ENCODE data around the gene BOD1L1. TPM values are rescaled to one million over a fixed set of nuclear protein-coding genes. Genes with fewer than 3 reads are reported as not detected.

The BOD1L1 gene
- total RNA-seq, 6 donors from 2014 or later: 33.1 to 88.0 (median 37.9) TPM

DNA sequence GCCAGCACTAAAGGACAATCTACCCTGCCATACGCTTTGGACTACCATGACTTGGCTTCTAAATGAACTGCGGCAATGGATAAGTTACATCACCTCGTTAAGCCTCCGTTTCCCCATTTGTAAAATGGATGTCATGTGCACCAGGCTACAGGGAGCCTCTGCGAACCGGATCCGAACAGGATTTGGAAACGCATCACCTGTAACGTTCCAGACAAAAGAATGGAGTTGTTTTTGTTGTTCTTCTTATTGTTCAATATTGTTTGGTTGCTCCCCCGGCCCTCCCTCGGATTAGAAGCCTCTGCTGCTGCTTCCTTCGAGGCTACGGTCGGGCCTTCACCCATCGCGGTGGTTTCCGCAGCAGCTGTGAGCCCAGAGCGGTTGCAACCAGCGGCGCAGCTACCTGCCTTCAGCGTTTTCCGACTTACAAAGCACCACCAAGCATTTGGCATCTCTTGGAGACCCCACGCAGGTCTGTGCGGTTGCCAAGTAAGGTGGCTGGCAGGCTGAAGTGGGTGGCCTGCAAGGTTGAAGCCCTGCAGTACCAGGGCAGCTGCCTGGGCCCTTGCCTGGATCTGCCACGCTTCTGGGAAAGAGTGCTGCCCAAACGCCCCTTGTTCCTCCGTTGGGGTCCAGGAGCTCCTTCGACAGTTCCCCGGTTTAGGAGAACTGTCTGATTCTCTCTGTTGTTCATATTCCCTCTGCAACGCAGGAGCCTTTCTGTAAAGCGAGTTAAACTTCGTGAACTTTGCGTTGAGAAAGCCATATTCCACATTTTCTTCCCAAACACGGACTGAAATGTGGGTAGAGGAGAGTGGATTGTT lies 90.3 kb downstream of the BOD1L1 start:
- H3K9me3 ChIP-seq: no peaks in the 10 kb centered on the region
- no peak overlapping the region for H3K4me3 ChIP-seq
- H3K36me3 ChIP-seq: no peaks in the 10 kb centered on the region
- WGBS, 2 donors: 9 to 15% methylated on average over 26 to 34 of the region's 34 CpGs
- H3K4me1 ChIP-seq: peaks cover 13 to 36% (median 18%) of the 10 kb centered on the region in 4 donors
- H3K27me3 ChIP-seq: peaks cover 0 to 88% (median 45%) of the 10 kb centered on the region in 4 donors
- DNase-seq (no peak), ATAC-seq (ENCODE audit: low FRiP score in 2 of 2) (no peak)
- H3K27ac ChIP-seq: no peak overlapping the region
- TF ChIP-seq EP300 (IDR thresholded peaks at IDR 0.05) (no peak), POLR2A (IDR thresholded peaks at IDR 0.05) (no peak), POLR2AphosphoS5 (IDR thresholded peaks at IDR 0.05) (no peak)
- TF ChIP-seq, protein P1, sequence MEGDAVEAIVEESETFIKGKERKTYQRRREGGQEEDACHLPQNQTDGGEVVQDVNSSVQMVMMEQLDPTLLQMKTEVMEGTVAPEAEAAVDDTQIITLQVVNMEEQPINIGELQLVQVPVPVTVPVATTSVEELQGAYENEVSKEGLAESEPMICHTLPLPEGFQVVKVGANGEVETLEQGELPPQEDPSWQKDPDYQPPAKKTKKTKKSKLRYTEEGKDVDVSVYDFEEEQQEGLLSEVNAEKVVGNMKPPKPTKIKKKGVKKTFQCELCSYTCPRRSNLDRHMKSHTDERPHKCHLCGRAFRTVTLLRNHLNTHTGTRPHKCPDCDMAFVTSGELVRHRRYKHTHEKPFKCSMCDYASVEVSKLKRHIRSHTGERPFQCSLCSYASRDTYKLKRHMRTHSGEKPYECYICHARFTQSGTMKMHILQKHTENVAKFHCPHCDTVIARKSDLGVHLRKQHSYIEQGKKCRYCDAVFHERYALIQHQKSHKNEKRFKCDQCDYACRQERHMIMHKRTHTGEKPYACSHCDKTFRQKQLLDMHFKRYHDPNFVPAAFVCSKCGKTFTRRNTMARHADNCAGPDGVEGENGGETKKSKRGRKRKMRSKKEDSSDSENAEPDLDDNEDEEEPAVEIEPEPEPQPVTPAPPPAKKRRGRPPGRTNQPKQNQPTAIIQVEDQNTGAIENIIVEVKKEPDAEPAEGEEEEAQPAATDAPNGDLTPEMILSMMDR (IDR thresholded peaks at IDR 0.05): no peak

DNA sequence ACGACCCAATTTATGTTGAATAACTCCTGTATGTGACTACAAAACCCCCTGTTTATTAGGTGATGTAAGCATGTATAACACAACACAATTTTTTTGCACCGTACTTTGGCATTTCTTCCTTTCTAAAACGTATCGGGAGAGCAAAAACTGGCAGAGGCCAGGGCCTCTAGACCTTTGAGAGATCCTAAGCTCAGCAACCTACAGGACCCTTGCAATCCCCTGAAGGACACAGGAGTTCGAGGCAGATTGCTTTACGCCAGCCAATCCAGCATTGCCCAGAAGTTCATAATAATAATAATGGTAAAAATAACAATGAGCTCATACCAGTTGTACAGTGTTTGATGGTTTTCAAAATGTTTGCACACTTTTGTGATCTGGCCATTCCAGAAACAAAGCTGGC lies 90.9 kb downstream of the BOD1L1 start:
- 24 to 27% methylated on average over 6 of the region's 6 CpGs for WGBS, 2 donors
- Histone ChIP-seq H3K4me1 (peaks cover 7 to 30% (median 11%) of the 10 kb centered on the region in 4 donors), H3K27ac (no peak overlapping the region), H3K9me3 (no peaks in the 10 kb centered on the region), H3K36me3 (no peaks in the 10 kb centered on the region), H3K27me3 (peaks cover 0 to 88% (median 42%) of the 10 kb centered on the region in 4 donors), H3K4me3 (no peak overlapping the region)
- DNase-seq: no peak
- TF ChIP-seq POLR2A (IDR thresholded peaks at IDR 0.05) (no peak), POLR2AphosphoS5 (IDR thresholded peaks at IDR 0.05) (no peak)
- TF ChIP-seq, protein P1 (IDR thresholded peaks at IDR 0.05): no peak
- ATAC-seq (ENCODE audit: low FRiP score in 2 of 2): no peak

DNA sequence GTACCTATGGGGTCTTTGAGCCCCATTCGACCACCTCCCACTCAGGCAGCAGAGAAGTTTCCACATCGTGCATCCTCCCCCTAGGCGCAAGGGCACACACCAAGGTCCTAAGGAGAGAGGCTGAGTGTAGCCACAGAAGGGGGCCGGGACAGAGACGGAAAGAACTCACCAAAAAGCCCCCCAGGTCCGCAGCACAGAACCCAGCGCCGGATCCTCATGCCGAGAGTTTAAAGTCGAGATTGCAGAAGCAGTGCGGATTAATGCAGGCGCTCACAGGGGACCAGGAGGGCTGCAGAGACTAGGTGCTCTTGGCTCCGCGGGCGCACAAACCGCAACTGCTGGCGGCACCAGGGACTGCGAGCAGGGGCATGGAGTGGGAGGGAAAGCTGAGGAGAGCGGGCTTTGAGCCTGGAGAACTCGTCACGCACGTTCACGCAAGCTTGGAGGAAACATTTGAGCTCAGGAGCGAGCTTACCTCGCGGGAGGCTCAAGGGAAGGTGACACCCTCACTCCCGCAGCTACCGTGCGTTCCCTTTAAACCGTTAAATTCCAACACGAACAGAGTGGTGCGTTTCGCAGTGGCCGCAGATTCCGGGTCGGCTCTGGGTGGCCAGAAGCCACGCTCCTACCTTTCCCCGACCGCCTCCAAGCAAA lies 91.7 kb downstream of the BOD1L1 start:
- peaks cover 7 to 30% (median 11%) of the 10 kb centered on the region in 4 donors for H3K4me1 ChIP-seq
- TF ChIP-seq POLR2AphosphoS5 (IDR thresholded peaks at IDR 0.05): no peak
- no peak for TF ChIP-seq POLR2A (IDR thresholded peaks at IDR 0.05)
- TF ChIP-seq EP300 (IDR thresholded peaks at IDR 0.05): no peak
- TF ChIP-seq, protein P1 (IDR thresholded peaks at IDR 0.05): no peak
- H3K36me3 ChIP-seq: no peaks in the 10 kb centered on the region
- DNase-seq (peak in 1 of 2 donors; percentile 62), ATAC-seq (ENCODE audit: low FRiP score in 2 of 2) (no peak)
- H3K27ac ChIP-seq: no peak overlapping the region
- H3K9me3 ChIP-seq: no peaks in the 10 kb centered on the region
- no peak overlapping the region for H3K4me3 ChIP-seq
- peaks cover 0 to 88% (median 39%) of the 10 kb centered on the region in 4 donors for H3K27me3 ChIP-seq
- 2 to 3% methylated on average over 23 to 38 of the region's 39 CpGs for whole genome bisulfite sequencing, 2 donors

DNA sequence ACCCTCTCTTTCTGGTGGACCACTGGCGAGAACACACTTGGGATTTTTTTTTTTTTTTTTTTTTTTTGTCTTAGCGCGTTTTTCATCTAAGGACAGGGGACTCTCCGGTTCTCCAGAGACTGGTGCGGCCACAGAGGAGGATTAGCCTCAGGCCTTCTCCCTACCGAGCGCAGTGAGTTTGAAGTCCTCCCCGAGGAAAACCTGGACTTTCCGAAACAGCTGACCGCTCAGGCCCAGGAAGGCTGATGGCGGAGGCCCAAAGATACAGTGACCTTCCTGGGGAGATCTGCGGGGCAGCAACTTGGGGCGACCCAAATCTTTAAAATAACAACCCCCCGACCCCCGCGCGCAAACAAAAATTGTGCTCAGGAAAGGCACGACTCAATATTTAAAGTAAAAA lies 92.4 kb downstream of the BOD1L1 start:
- Histone ChIP-seq H3K27me3 (peaks cover 0 to 88% (median 35%) of the 10 kb centered on the region in 4 donors), H3K4me1 (peaks cover 6 to 25% (median 10%) of the 10 kb centered on the region in 4 donors), H3K4me3 (no peak overlapping the region), H3K36me3 (no peaks in the 10 kb centered on the region), H3K9me3 (no peaks in the 10 kb centered on the region), H3K27ac (no peak overlapping the region)
- ATAC-seq (ENCODE audit: low FRiP score in 2 of 2) (no peak), DNase-seq (no peak)
- TF ChIP-seq POLR2AphosphoS5 (IDR thresholded peaks at IDR 0.05): no peak
- TF ChIP-seq POLR2A (IDR thresholded peaks at IDR 0.05): no peak
- no peak for TF ChIP-seq EP300 (IDR thresholded peaks at IDR 0.05)
- WGBS, 2 donors: 6 to 13% methylated on average over 16 to 18 of the region's 18 CpGs

DNA sequence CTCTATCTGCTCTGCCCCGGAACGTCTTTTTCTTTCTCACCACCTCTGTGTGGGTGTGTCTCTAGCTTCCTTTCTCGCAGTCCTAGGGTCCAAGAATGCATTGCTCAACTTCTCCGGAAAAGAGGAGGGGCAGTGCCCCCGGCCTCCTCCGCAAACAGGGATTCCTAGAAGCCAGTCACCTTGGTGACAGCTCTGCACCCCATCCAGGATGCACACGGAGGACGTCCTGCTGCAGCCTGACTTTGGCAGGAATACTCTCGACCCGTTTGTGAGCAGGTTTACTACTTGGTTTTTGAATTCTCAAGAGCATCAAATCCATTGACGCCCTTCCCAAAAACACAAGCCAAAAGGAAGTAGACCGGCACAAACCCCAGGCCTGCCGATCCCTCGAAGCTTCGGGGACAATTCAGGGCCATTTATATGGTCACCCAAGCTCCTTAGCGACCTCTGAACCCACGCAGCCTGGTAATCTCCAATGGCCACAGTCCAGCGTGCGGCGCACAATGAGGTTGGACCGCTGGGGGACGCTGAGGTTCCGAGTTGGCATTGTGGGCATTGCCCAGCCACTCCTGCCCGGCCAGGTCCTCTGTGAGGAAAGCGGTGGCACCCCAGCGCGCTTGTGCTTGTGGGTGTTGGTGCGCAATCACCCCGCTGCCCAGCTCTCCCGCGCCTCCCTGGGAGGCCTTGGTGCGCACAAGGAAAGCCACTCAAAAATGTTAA lies 93.0 kb downstream of the BOD1L1 start:
- peaks cover 0 to 25% (median 8%) of the 10 kb centered on the region in 4 donors for H3K4me1 ChIP-seq
- H3K27ac ChIP-seq: no peak overlapping the region
- no peaks in the 10 kb centered on the region for H3K9me3 ChIP-seq
- no peak for ATAC-seq (ENCODE audit: low FRiP score in 2 of 2)
- no peak for TF ChIP-seq POLR2AphosphoS5 (IDR thresholded peaks at IDR 0.05)
- TF ChIP-seq EP300 (IDR thresholded peaks at IDR 0.05): no peak
- no peak for TF ChIP-seq POLR2A (IDR thresholded peaks at IDR 0.05)
- TF ChIP-seq, protein P1 (IDR thresholded peaks at IDR 0.05): no peak
- WGBS, 2 donors: 6 to 10% methylated on average over 17 to 32 of the region's 32 CpGs
- H3K4me3 ChIP-seq: no peak overlapping the region
- H3K27me3 ChIP-seq: peaks cover 0 to 85% (median 34%) of the 10 kb centered on the region in 4 donors
- DNase-seq: peak in 1 of 2 donors; percentile 54
- no peaks in the 10 kb centered on the region for H3K36me3 ChIP-seq

Data from upper lobe of left lung (tissue), 6 donors.